ENCODE data around the gene TUBB8B.
A peak's percentile ranks its signal among the peaks of the same experiment; 100 is the strongest.
"Not testable (repeated sequence)": the region's sequence is repeated elsewhere in the genome, so short reads cannot be mapped to it uniquely, and the experiment has no call there.

The TUBB8B gene

GRCh38 chr18:49176-49665, at the start of gene TUBB8B:
Gene TUBB8B, minus strand, starts transcription at chr18:49615. Its CDS starts 58 bp downstream, at chr18:49557.
- not testable (repeated sequence) for DNase-seq (ENCODE audit: low read depth); H3K4me3 ChIP-seq (ENCODE audit: low read length)

GRCh38 chr18:97252-97914, 48.0 kb upstream of the TUBB8B start:
- H3K4me3 ChIP-seq (ENCODE audit: low read length); DNase-seq (ENCODE audit: low read depth): not testable (repeated sequence)

GRCh38 chr18:96767-97131, 47.3 kb upstream of the TUBB8B start:
- not testable (repeated sequence) for H3K4me3 ChIP-seq (ENCODE audit: low read length); DNase-seq (ENCODE audit: low read depth)

DNA sequence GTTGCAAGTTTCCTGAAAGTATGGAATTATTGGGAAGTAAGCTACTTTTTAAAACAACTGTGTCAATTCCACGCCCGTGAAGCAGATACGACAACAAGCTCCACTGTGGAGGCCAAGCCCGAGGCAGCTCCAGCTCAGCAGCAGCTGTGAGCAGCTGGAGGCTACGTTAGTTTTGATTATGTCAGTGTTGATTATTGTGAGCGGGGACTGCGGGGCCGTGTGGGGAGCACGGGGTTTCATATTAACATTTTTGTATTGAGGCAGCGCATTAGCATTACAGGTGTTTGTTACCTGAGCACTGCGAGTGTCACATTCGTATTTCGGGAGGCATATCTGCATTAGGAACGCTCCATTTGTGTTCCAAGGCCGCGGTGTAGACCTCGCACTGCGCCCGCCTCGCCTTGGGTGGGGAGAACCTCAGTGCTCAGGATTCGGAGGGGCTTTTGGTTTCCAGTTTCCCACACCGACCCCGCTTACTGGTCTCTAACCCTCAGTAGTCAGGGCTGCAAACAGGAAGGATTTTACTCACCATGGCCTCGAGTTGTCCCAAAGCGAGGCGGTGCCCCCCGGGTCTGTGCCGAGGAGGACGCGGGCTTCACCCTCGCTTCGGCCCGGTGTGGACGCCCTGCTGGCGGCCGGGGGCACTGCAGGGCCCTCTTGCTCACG, 46.8 kb upstream of the TUBB8B start:
- not testable (repeated sequence) for DNase-seq (ENCODE audit: low read depth); H3K4me3 ChIP-seq (ENCODE audit: low read length)

DNA sequence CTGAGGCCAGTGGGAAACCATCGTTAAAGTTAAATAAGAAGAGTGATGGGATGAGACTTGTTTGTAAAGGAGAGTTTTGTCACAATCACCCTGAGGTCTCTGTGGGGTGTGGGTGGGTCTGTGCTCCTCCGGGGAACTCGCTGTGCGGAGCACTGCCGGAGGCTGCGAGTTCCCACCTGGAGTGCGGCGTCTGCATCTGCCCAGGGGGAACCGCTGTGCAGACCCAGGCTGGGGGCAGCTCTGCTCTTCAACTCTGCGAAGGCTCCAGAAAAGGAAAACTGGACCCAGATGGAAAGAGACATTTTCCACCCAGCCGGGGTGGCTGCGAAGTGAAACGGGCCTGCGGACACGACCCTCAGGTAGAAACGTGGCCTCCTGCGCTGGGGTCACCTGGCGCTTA, 46.2 kb upstream of the TUBB8B start:
- not testable (repeated sequence) for DNase-seq (ENCODE audit: low read depth); H3K4me3 ChIP-seq (ENCODE audit: low read length)

GRCh38 chr18:93897-94408, 44.5 kb upstream of the TUBB8B start:
- not testable (repeated sequence) for H3K4me3 ChIP-seq (ENCODE audit: low read length); DNase-seq (ENCODE audit: low read depth)

DNA sequence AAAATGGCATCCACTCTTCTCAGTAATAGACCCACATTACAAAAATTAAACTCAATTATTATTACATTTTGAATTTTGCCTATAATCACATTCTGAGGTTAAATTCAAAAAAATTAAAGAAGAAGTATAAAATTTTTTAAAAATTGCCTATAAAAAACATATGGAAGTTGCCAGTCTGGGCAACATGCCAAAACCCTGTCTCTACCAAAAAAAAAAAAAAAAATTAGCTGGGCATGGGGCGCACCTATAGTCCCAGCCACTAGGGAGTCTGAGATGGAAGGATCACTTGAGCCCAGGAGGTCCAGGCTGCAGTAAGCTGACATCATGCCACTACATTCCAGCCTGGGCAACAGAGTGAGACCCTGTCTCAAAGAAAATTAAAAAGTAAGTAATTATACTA, 42.1 kb upstream of the TUBB8B start:
- DNase-seq (ENCODE audit: low read depth); H3K4me3 ChIP-seq (ENCODE audit: low read length): not testable (repeated sequence)

DNA sequence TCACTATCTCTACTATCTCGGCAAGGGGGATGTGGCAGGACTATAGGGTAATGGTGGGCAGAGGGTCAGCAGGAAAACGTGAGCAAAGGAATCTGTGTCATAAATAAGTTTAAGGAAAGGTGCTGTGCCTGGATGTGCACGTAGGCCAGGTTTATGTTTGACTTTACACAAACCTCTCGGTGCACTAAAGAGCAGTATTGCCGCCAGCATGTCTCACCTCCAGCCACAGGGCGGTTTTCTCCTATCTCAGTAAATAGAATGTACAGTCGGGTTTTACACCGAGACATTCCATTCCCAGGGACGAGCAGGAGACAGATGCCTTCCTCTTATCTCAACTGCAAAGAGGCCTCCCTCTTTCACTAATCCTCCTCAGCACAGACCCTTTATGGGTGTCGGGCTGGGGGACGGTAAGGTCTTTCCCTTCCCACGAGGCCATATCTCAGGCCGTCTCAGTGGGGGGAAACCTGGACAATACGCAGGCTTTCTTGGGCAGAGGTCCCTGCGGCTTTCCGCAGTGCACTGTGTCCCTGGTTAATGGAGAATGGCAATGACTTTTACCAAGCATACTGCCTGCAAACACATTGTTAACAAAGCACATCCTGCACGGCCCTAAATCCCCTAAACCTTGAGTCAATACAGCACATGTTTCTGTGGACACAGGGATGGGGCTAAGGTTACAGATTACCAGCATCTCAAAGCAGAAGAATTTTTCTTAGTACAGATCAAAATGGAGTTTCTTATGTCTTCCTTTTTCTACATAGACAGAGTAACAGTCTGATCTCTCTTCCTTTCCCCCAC, 41.2 kb upstream of the TUBB8B start:
- DNase-seq (ENCODE audit: low read depth); H3K4me3 ChIP-seq (ENCODE audit: low read length): not testable (repeated sequence)

DNA sequence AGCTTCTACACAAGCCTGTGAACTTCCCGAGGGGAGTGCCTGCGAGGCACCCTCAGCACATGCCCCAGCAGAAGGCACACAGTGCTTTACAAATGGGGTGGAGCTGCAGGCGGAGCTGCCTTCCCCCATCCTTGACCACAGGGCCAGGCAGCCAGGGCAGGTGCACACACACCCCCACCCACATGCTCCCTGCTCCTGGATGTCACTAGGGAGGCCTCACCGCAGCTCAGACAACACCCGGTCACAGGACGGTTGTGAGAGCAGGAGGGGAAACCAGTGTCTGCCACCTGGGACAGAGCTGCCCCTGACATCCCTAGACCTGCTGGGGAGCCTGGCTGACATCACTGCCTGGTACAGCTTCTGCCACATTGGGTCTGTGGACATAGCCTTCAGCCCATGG, 39.7 kb upstream of the TUBB8B start:
- not testable (repeated sequence) for H3K4me3 ChIP-seq (ENCODE audit: low read length); DNase-seq (ENCODE audit: low read depth)

- not testable (repeated sequence) for H3K4me3 ChIP-seq (ENCODE audit: low read length); DNase-seq (ENCODE audit: low read depth)
Measured at GRCh38 chr18:84801-85200, 35.4 kb upstream of the TUBB8B start.

GRCh38 chr18:82626-83209, 33.3 kb upstream of the TUBB8B start:
- not testable (repeated sequence) for H3K4me3 ChIP-seq (ENCODE audit: low read length); DNase-seq (ENCODE audit: low read depth)

DNA sequence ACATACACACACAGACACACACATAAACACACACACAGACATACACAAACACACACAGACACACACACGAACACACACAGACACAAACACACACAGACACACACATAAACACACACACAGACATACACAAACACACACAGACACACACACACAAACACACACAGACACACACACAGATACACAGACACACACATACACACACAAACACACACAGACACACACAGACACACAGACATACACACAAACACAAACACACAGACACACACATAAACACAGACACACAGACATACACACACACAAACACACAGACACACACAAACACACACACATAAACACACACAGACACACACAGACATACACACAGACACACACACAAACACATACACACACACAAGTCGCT, 31.5 kb upstream of the TUBB8B start:
- DNase-seq (ENCODE audit: low read depth) = not testable (repeated sequence)

GRCh38 chr18:80202-80601, 30.8 kb upstream of the TUBB8B start:
- not testable (repeated sequence) for H3K4me3 ChIP-seq (ENCODE audit: low read length); DNase-seq (ENCODE audit: low read depth)

More for the DNA sequence above, 31.5 kb upstream of the TUBB8B start:
- H3K4me3 ChIP-seq (ENCODE audit: low read length) = not testable (repeated sequence)

DNA sequence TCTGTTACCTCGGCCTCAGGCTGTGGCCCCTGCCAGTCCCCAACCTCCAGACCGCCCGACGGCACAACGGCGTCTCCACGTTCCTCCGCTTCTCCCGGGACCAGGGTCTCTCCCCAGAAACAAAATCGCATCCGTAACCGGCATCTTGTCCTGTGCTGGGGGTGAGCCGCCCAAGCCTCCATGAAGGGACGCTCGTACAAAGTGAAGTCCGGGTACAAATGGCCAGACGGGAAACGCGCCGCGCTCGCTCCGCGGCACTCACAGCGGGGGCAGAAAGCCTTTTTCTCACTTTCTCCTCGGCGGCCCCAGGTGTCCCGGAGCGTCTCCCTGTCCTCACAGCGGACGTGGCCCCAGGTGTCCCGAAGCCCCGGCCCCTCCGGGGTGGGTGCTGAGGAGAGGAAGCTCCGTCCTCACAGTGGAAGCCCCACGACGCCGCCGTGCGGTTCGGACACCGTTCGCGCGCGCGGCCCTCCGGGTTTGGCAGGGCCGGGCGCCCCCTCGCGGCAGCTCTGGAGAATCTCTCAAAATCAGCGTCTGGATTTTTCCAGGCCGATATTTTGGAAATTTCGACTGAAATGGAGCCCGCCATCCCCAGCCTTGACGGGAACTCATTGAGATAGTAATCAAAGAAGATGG, 26.2 kb upstream of the TUBB8B start:
- H3K4me3 ChIP-seq (ENCODE audit: low read length); DNase-seq (ENCODE audit: low read depth): not testable (repeated sequence)

DNA sequence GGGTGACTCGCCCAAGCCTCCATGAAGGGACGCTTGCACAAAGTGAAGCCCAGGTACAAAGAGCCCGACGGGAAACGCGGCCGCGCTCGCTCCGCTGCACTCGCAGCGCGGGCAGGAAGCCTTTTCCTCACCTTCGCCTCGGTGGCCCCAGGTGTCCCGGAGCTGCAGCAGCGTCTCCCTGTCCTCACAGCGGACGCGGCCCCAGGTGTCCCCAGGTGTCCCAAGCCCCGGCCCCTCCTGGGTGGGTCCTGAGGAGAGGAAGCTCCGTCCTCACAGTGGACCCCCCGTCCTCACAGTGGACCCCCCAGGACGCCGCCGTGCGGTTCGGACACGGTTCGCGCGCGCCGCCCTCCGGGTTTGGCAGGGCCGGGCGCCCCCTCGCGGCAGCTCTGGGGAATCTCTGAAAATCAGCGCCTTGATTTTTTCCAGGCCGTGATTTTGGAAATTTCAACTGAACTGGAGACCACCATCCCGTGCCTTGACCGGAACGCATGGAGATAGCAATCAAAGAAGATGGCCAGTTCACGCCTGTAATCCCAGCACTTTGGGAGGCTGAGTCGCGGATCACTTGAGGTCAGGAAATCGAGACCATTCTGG, 23.9 kb upstream of the TUBB8B start:
- DNase-seq (ENCODE audit: low read depth) = peak; percentile 8
- not testable (repeated sequence) for H3K4me3 ChIP-seq (ENCODE audit: low read length)

DNA sequence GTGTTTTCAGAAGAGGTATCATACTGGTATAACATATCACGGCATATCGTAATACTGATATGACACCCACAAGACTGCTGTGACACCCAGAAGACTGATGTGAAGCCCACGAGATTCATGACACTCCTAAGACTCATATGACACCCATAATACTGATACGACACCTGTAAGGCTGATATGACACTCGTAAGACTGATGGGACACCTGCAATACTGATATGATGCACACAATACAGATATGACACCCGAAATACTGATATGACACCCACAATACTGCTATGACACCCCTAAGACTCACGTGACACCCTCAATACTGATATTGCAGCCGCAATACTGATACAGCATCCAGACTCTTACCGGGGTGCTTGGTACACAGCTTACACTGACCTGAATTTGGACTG, 18.3 kb upstream of the TUBB8B start:
- H3K4me3 ChIP-seq (ENCODE audit: low read length); DNase-seq (ENCODE audit: low read depth): not testable (repeated sequence)

DNA sequence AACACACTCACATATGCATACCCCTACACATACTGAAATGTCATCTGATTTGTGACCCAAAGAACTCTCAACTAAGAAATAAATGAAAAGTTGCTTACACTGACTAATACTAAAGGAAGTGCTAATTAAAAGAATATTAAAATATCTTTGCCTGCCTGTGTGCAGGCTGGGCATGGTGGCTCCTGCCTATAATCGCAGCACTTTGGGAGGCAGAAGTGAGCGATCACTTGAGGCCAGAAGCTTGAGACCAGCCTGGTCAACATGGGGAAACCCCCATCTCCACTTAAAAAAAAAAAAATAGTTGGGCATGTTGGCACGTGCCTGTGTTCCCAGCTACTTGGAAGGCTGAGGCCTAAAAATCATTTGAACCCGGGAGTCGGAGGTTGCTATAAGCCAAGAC, 14.9 kb upstream of the TUBB8B start:
- H3K4me3 ChIP-seq (ENCODE audit: low read length); DNase-seq (ENCODE audit: low read depth): not testable (repeated sequence)

DNA sequence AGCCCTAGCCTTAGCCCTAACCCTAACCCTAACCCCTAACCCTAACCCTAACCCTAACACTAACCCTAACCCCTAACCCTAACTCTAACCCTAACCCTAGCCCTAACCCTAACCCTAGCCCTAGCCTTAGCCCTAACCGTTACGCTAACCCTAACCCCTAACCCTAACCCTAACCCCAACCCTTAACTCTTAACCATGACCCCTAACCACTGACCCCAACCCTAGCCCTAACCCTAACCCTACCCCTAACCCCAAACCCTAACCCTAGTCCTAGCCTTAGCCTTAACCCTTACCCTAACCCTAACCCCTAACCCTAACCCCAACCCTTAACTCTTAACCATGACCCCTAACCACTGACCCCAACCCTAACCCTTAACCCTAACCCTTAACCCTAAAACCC, 14.2 kb upstream of the TUBB8B start:
- not testable (repeated sequence) for H3K4me3 ChIP-seq (ENCODE audit: low read length); DNase-seq (ENCODE audit: low read depth)

- DNase-seq (ENCODE audit: low read depth); H3K4me3 ChIP-seq (ENCODE audit: low read length): not testable (repeated sequence)
Measured at GRCh38 chr18:54388-54787, 5.0 kb upstream of the TUBB8B start.

Measured in epithelial cell of esophagus (primary cell).